A549 treated with ZK216348 at 1 μM for 4 hours (cell line): ENCODE results near the gene TMEM260. TPM values are rescaled to one million over a fixed set of nuclear protein-coding genes. Genes with fewer than 3 reads are reported as not detected.

Source experiments
- total RNA-seq: library from RNA; stranded (reverse); fragments of 200-300 nt; extraction: Qiagen RNA extraction; gene quantifications from 5 replicates; pipeline ENCODE4 v1.2.3, GENCODE V29; 2022; ENCODE audit warnings: low read depth

Gene TMEM260
- 3.4 to 5.8 TPM (median 5.2 TPM) in 5 replicates for total RNA-seq

GRCh38 chr14:56579345-56580220 is at the start of gene TMEM260:
TSS of gene TMEM260 (plus strand) at chr14:56579798. CDS start at chr14:56579915, 117 bp downstream.

Other genes starting within 250 kb of the TMEM260 start
- gene OTX2, start 230.7 kb downstream of the TMEM260 start, total RNA-seq, result not detected in 5 replicates